ENCODE data around the gene VPS4B.
"Not testable (repeated sequence)": the region's sequence is repeated elsewhere in the genome, so short reads cannot be mapped to it uniquely, and the experiment has no call there.

The VPS4B gene

GRCh38 chr18:63368611-63369010, 53.7 kb downstream of the VPS4B start:
- DNase-seq (ENCODE audit: low read depth in 2 of 2) = no peak

GRCh38 chr18:63367053-63367953, 55.0 kb downstream of the VPS4B start, which contains the start of gene KDSR:
Gene KDSR (minus strand): TSS chr18:63367206. CDS start chr18:63367118, 88 bp downstream.
- peak; percentile 75 to 77 for DNase-seq (ENCODE audit: low read depth in 2 of 2)

- peak; percentile 61 to 62 for DNase-seq (ENCODE audit: low read depth in 2 of 2)
Observed at GRCh38 chr18:63366213-63367052, 55.8 kb downstream of the VPS4B start.

GRCh38 chr18:63365876-63366212, 56.4 kb downstream of the VPS4B start:
- DNase-seq (ENCODE audit: low read depth in 2 of 2) = peak in 1 of 2 donors; percentile 5

- DNase-seq (ENCODE audit: low read depth in 2 of 2) = no peak
Observed at GRCh38 chr18:63363951-63364350, 58.3 kb downstream of the VPS4B start.

GRCh38 chr18:63363420-63363819, 58.9 kb downstream of the VPS4B start:
- DNase-seq (ENCODE audit: low read depth in 2 of 2) = not testable (repeated sequence)

- no peak for DNase-seq (ENCODE audit: low read depth in 2 of 2)
Observed at GRCh38 chr18:63356272-63356896, 65.9 kb downstream of the VPS4B start.

- no peak for DNase-seq (ENCODE audit: low read depth in 2 of 2)
Observed at GRCh38 chr18:63350230-63350629, 72.0 kb downstream of the VPS4B start.

- no peak for DNase-seq (ENCODE audit: low read depth in 2 of 2)
Observed at GRCh38 chr18:63348508-63349136, 73.7 kb downstream of the VPS4B start.

GRCh38 chr18:63346480-63347183, 75.6 kb downstream of the VPS4B start:
- DNase-seq (ENCODE audit: low read depth in 2 of 2) = no peak

GRCh38 chr18:63346031-63346430, 76.2 kb downstream of the VPS4B start:
- DNase-seq (ENCODE audit: low read depth in 2 of 2) = no peak

GRCh38 chr18:63344918-63345317, 77.4 kb downstream of the VPS4B start:
- no peak for DNase-seq (ENCODE audit: low read depth in 2 of 2)

GRCh38 chr18:63344263-63344662, 78.0 kb downstream of the VPS4B start:
- DNase-seq (ENCODE audit: low read depth in 2 of 2) = no peak

- no peak for DNase-seq (ENCODE audit: low read depth in 2 of 2)
Observed at GRCh38 chr18:63342206-63342605, 80.1 kb downstream of the VPS4B start.

GRCh38 chr18:63339920-63340484, 82.3 kb downstream of the VPS4B start:
- no peak for DNase-seq (ENCODE audit: low read depth in 2 of 2)

Data from stimulated activated CD8-positive, alpha-beta memory T cell treated with anti-CD3 and anti-CD28 coated beads, Interleukin-2, amount 100 ng/mL, for 48 hours (primary cell).